Panc1 (cell line): ENCODE results near the gene CLCN6. TPM values are rescaled to one million over a fixed set of nuclear protein-coding genes. Genes with fewer than 3 reads are reported as not detected.

Experiments
- ATAC-seq: fragments of 200-7000 bp; cut with Tn5 transposase; 2 replicates; pipeline ENCODE4 v1.9.1; 2020; ENCODE audit warnings: mild to moderate bottlenecking, moderate library complexity
- BruUV-seq: library from RNA; stranded (reverse); fragments of 400-500 nt; replicated peaks from 2 replicates; lab custom pipeline; 2021; lab: Mats Ljungman, UMichigan
- CTCF ChIA-PET: fragments of 300-600 bp; sonication (Branson Sonifier 250); formaldehyde crosslinking; loops from one replicate; lab custom pipeline; 2022; ENCODE audit warnings: antibody characterized with exemption; lab: Charles Lee
- POLR2A ChIA-PET: fragments of 300-600 bp; sonication (Branson Sonifier 250); formaldehyde crosslinking; loops from one replicate; lab custom pipeline; 2022; ENCODE audit warnings: antibody characterized with exemption; lab: Charles Lee
- DNase-seq: peaks from one replicate; pipeline ENCODE4 v3.0.0-alpha.2; 2010; ENCODE audit warnings: low read depth, low spot score
- H3K27ac ChIP-seq: 2 replicates; pipeline ENCODE4 v1.5.1; 2011; ENCODE audit warnings: mild to moderate bottlenecking, low read length, inconsistent platforms
- H3K27me3 ChIP-seq: fragments of 200-500 bp; sonication (Bioruptor generic); 2 replicates; pipeline ENCODE4 v1.6.0; 2014; ENCODE audit warnings: low read length, inconsistent platforms; ENCODE audit not compliant: control insufficient read depth, insufficient read depth
- H3K36me3 ChIP-seq: fragments of 200-500 bp; sonication (Bioruptor generic); 2 replicates; pipeline ENCODE4 v1.5.1; 2014; ENCODE audit warnings: inconsistent platforms, mild to moderate bottlenecking, low read length, moderate library complexity; ENCODE audit not compliant: control insufficient read depth, insufficient read depth
- H3K4me1 ChIP-seq: 2 replicates; pipeline ENCODE4 v1.5.1; 2011; ENCODE audit warnings: inconsistent platforms, mild to moderate bottlenecking, low read length, moderate library complexity; ENCODE audit not compliant: control insufficient read depth, insufficient read depth
- H3K4me3 ChIP-seq, 2 experiments: 2 replicates each; pipeline ENCODE4 v1.5.1; 2011 to 2012; ENCODE audit warnings: low read depth in 2 of 2, low read length in 2 of 2, mild to moderate bottlenecking in 2 of 2, inconsistent platforms in 1 of 2, moderate library complexity in 1 of 2
- H3K9me3 ChIP-seq: fragments of 200-500 bp; sonication (Bioruptor generic); 2 replicates; pipeline ENCODE4 v1.5.1; 2014; ENCODE audit warnings: low read depth, mild to moderate bottlenecking, inconsistent platforms, low read length, moderate library complexity; ENCODE audit not compliant: control insufficient read depth, insufficient read depth
- POLR2AphosphoS5 ChIP-seq: IDR thresholded peaks from 2 replicates; pipeline ENCODE4 v1.6.1; 2012; ENCODE audit warnings: mild to moderate bottlenecking, low read depth, low read length, moderate library complexity
- REST ChIP-seq, 2 experiments: IDR thresholded peaks; 2 replicates each; pipeline ENCODE4 v1.6.1; 2011 to 2012; ENCODE audit warnings: low read depth in 2 of 2, control low read depth in 1 of 2, low read length in 1 of 2, mild to moderate bottlenecking in 1 of 2, moderate library complexity in 1 of 2; ENCODE audit not compliant: insufficient read depth in 1 of 2
- SIN3A ChIP-seq: IDR thresholded peaks from 2 replicates; pipeline ENCODE4 v1.6.1; 2012; ENCODE audit warnings: low read depth, mild to moderate bottlenecking, low read length, moderate library complexity, borderline replicate concordance; ENCODE audit not compliant: insufficient read depth
- TCF7L2 ChIP-seq: IDR thresholded peaks from 2 replicates; pipeline ENCODE4 v1.6.1; 2011; ENCODE audit warnings: mild to moderate bottlenecking, low read depth, low read length, inconsistent platforms
- in situ Hi-C: cut with HindIII; loops from 2 replicates; pipeline ENCODE4 v1.10.0; 2016; ENCODE audit warnings: low sequenced_read_pairs, low pct_unique_long_range_greater_than_20kb
- intact Hi-C: fragments of 100-400 bp; cut with micrococcal nuclease; formaldehyde crosslinking; loops from one replicate; pipeline ENCODE4 v1.10.0; 2022; ENCODE audit not compliant: unreplicated experiment
- total RNA-seq: library from RNA; stranded (reverse); gene quantifications from one replicate; pipeline ENCODE4 v1.2.1, GENCODE V29; 2021; ENCODE audit not compliant: unreplicated experiment
- TF ChIP-seq, protein P1 (sequence below): fragments of 450-650 bp; IDR thresholded peaks from 2 replicates; pipeline ENCODE4 v1.5.1; 2017; ENCODE audit warnings: mild to moderate bottlenecking

Gene CLCN6
- total RNA-seq, 1 experiment from 2014 or later: 23.6 TPM

DNA sequence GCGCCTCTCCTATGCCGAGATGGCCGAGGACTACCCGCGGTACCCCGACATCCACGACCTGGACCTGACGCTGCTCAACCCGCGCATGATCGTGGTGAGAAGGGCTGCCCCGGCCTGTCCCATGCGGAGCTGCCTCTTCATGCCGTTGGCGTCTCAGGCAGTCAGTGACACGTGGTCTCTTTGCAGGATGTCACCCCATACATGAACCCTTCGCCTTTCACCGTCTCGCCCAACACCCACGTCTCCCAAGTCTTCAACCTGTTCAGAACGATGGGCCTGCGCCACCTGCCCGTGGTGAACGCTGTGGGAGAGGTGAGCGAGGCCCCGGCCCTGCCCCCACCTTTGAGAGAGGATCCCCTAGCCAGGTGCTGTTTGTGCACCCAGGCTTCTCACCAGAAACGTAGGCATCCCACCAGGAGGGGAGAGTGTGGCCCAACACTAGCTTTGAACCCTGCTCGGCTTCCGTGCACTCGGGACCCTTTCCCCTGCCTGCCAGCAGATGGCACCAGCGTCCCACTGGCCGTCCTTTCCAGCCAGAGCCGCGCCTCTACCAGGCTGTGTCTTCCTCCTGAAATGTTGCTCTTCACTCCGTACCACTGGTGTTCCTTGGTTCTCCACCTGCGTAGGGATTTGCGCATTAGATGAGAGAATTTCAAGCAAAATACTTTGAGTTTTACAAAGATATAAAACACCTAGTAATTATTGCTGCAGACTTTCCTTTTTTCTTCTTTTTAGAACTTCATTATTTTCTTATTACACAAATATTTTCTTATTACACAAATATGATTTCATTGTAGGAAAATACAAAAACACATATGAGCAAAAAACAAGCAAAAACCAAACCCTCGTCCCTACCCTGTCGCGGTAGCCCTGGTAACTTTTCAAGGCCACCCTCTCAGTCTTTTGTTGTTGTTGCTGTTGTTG is 32.6 kb downstream of the CLCN6 start:
- H3K36me3 ChIP-seq: peaks cover 14% of the 10 kb centered on the region
- BruUV-seq: no TSS peak
- intact Hi-C loops: loop anchor here (2.0 kb wide), 1 partner anchor 54 kb away; no protein-coding TSS in a partner anchor
- H3K4me1 ChIP-seq: no peaks in the 10 kb centered on the region
- in situ Hi-C loops: no loop called here
- ATAC-seq (peak; percentile 93), DNase-seq (peak; percentile 51)
- H3K27me3 ChIP-seq: no peaks in the 10 kb centered on the region
- ChIA-PET CTCF (interaction anchor here (0.6 to 1.2 kb wide), 6 partner anchors 11 to 363 kb away, joined by 3 to 6 read pairs (median 5); no protein-coding TSS in a partner anchor), POLR2A (interaction anchor here (0.6 kb wide), 1 partner anchor 71 kb away, joined by 3 read pairs; no protein-coding TSS in a partner anchor)
- H3K27ac ChIP-seq: no peak overlapping the region
- H3K9me3 ChIP-seq: no peaks in the 10 kb centered on the region
- TF ChIP-seq TCF7L2 (no peak), REST (IDR thresholded peaks at IDR 0.05; ENCODE audit: insufficient read depth in 1 of 2, low read depth in 2 of 2, low read length in 1 of 2) (peak in 1 of 2 experiments; percentile 51; a peak in 1 of 4 replicates), SIN3A (no peak), POLR2AphosphoS5 (0 out of 2 replicates have a peak, but pooled peaks have one; percentile 42)
- TF ChIP-seq, protein P1, sequence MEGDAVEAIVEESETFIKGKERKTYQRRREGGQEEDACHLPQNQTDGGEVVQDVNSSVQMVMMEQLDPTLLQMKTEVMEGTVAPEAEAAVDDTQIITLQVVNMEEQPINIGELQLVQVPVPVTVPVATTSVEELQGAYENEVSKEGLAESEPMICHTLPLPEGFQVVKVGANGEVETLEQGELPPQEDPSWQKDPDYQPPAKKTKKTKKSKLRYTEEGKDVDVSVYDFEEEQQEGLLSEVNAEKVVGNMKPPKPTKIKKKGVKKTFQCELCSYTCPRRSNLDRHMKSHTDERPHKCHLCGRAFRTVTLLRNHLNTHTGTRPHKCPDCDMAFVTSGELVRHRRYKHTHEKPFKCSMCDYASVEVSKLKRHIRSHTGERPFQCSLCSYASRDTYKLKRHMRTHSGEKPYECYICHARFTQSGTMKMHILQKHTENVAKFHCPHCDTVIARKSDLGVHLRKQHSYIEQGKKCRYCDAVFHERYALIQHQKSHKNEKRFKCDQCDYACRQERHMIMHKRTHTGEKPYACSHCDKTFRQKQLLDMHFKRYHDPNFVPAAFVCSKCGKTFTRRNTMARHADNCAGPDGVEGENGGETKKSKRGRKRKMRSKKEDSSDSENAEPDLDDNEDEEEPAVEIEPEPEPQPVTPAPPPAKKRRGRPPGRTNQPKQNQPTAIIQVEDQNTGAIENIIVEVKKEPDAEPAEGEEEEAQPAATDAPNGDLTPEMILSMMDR: peak; percentile 100
- H3K4me3 ChIP-seq: no peak overlapping the region

- POLR2A ChIA-PET: no interaction called here
Measured at GRCh38 chr1:11839727-11840705, 34.0 kb downstream of the CLCN6 start.

More at GRCh38 chr1:11839727-11840705, 34.0 kb downstream of the CLCN6 start:
- H3K27ac ChIP-seq: no peak overlapping the region
- DNase-seq: no peak
- TF ChIP-seq SIN3A (no peak), POLR2AphosphoS5 (no peak), TCF7L2 (no peak), REST (IDR thresholded peaks at IDR 0.05; ENCODE audit: insufficient read depth in 1 of 2, low read depth in 2 of 2, low read length in 1 of 2) (no peak)
- TF ChIP-seq, protein P1: no peak
- in situ Hi-C loops (no loop called here), intact Hi-C loops (loop anchor here (2.0 kb wide), 1 partner anchor 53 kb away; no protein-coding TSS in a partner anchor)
- no TSS peak for BruUV-seq
- H3K36me3 ChIP-seq: peaks cover 14% of the 10 kb centered on the region
- no peaks in the 10 kb centered on the region for H3K9me3 ChIP-seq
- no peaks in the 10 kb centered on the region for H3K27me3 ChIP-seq
- no peak for ATAC-seq
- no peaks in the 10 kb centered on the region for H3K4me1 ChIP-seq
- no peak overlapping the region for H3K4me3 ChIP-seq
- CTCF ChIA-PET: no interaction called here
